Endodermal cell (in vitro differentiated cells): ENCODE results near the gene NPDC1. TPM values are rescaled to one million over a fixed set of nuclear protein-coding genes. Genes with fewer than 3 reads are reported as not detected.

ENCODE experiments used
- DNase-seq: peaks from one replicate; pipeline ENCODE4 v3.0.0-alpha.2; 2017
- H3K27ac ChIP-seq: 2 replicates; pipeline ENCODE4 v1.5.1; 2013; ENCODE audit warnings: mild to moderate bottlenecking, low read depth, low read length, moderate library complexity
- H3K27me3 ChIP-seq: 2 replicates; pipeline ENCODE4 v1.6.1; 2013; ENCODE audit warnings: mild to moderate bottlenecking, low read length, moderate library complexity; ENCODE audit not compliant: insufficient read depth, control insufficient read depth, poor library complexity, severe bottlenecking
- H3K36me3 ChIP-seq: 2 replicates; pipeline ENCODE4 v1.7.0; 2013; ENCODE audit warnings: mild to moderate bottlenecking, low read length, moderate library complexity; ENCODE audit not compliant: control insufficient read depth, insufficient read depth
- H3K4me1 ChIP-seq: one replicate; pipeline ENCODE4 v1.7.0; 2013; ENCODE audit warnings: low read length; ENCODE audit not compliant: control insufficient read depth, insufficient read depth
- H3K4me3 ChIP-seq: 2 replicates; pipeline ENCODE4 v1.5.1; 2013; ENCODE audit warnings: mild to moderate bottlenecking, low read length, moderate library complexity
- H3K9ac ChIP-seq: 2 replicates; pipeline ENCODE4 v1.6.1; 2013; ENCODE audit warnings: mild to moderate bottlenecking, low read length, moderate library complexity; ENCODE audit not compliant: poor library complexity, severe bottlenecking; ENCODE audit errors: extremely low read depth
- H3K9me3 ChIP-seq: 2 replicates; pipeline ENCODE4 v1.6.1; 2013; ENCODE audit warnings: mild to moderate bottlenecking, low read length, moderate library complexity; ENCODE audit not compliant: control insufficient read depth
- H3K27ac Mint-ChIP-seq: 2 replicates; pipeline ENCODE4 v1.8.0; 2020; ENCODE audit warnings: mixed read lengths
- H3K27me3 Mint-ChIP-seq: 2 replicates; pipeline ENCODE4 v1.8.0; 2021; ENCODE audit warnings: mild to moderate bottlenecking, mixed read lengths; ENCODE audit not compliant: insufficient read depth
- H3K36me3 Mint-ChIP-seq: 2 replicates; pipeline ENCODE4 v1.8.0; 2020; ENCODE audit warnings: low read depth, mixed read lengths
- H3K4me1 Mint-ChIP-seq: 2 replicates; pipeline ENCODE4 v1.8.0; 2020; ENCODE audit warnings: mixed read lengths
- H3K4me3 Mint-ChIP-seq: 2 replicates; pipeline ENCODE4 v1.8.0; 2020; ENCODE audit warnings: mild to moderate bottlenecking, moderate library complexity, mixed read lengths
- H3K9me3 Mint-ChIP-seq: 2 replicates; pipeline ENCODE4 v1.8.0; 2020; ENCODE audit warnings: mild to moderate bottlenecking, mixed read lengths
- CTCF ChIP-seq: fragments of 200-600 bp; sonication (generic); conservative IDR thresholded peaks from 2 replicates; pipeline ENCODE4 v1.5.0; 2021; ENCODE audit warnings: antibody characterized with exemption, mild to moderate bottlenecking
- WGBS, 2 experiments: methylation state at CpG; one replicate each; pipeline versions ENCODE4 v1.1.5 to v1.1.7; 2013; ENCODE audit warnings: missing lambda C conversion rate in 2 of 2, mixed read lengths in 1 of 2; ENCODE audit not compliant: insufficient coverage in 1 of 2, insufficient read length in 1 of 2; 5-methylcytosine and 5-hydroxymethylcytosine counted together
- total RNA-seq, 2 donors: library from RNA; stranded (reverse); fragmentation: NEBNext Ultra II Directional in 1 of 2; extraction: Animal tissue kit (Norgen Biotek cat#: 25700) in 1 of 2; gene quantifications; 2 replicates in 1 of 2; 3 replicates in 1 of 2; pipeline ENCODE4 v1.2.1, GENCODE V29; 2021

NPDC1 gene
- total RNA-seq, 2 donors from 2014 or later: 60.8 to 73.3 TPM

GRCh38 chr9:137074657-137075274 lies 28.8 kb upstream of the NPDC1 start:
- TF ChIP-seq CTCF: no peak
- no peaks in the 10 kb centered on the region for H3K9me3 Mint-ChIP-seq
- no peak overlapping the region for H3K4me3 ChIP-seq
- WGBS, 2 experiments: 82 to 87% methylated on average over 12 of the region's 12 CpGs
- no peak overlapping the region for H3K4me3 Mint-ChIP-seq
- H3K27ac ChIP-seq: no peak overlapping the region
- peaks cover 33% of the 10 kb centered on the region for H3K27me3 ChIP-seq
- no peaks in the 10 kb centered on the region for H3K4me1 ChIP-seq
- no peak for DNase-seq
- H3K27me3 Mint-ChIP-seq: peaks cover 42% of the 10 kb centered on the region
- no peak overlapping the region for H3K9ac ChIP-seq
- no peaks in the 10 kb centered on the region for H3K36me3 ChIP-seq
- H3K36me3 Mint-ChIP-seq: no peaks in the 10 kb centered on the region
- H3K27ac Mint-ChIP-seq: no peak overlapping the region
- H3K9me3 ChIP-seq: no peaks in the 10 kb centered on the region
- H3K4me1 Mint-ChIP-seq: peaks cover 4% of the 10 kb centered on the region

- no peak overlapping the region for H3K27ac Mint-ChIP-seq
- no peak for TF ChIP-seq CTCF
- no peak for DNase-seq
- no peaks in the 10 kb centered on the region for H3K9me3 ChIP-seq
- H3K4me3 Mint-ChIP-seq: no peak overlapping the region
- H3K36me3 Mint-ChIP-seq: no peaks in the 10 kb centered on the region
- no peaks in the 10 kb centered on the region for H3K9me3 Mint-ChIP-seq
- H3K4me3 ChIP-seq: no peak overlapping the region
- no peaks in the 10 kb centered on the region for H3K36me3 ChIP-seq
- H3K4me1 ChIP-seq: no peaks in the 10 kb centered on the region
- H3K9ac ChIP-seq: no peak overlapping the region
- 93% methylated on average over 8 of the region's 8 CpGs for WGBS, 2 experiments
- no peak overlapping the region for H3K27ac ChIP-seq
- H3K27me3 ChIP-seq: peaks cover 25% of the 10 kb centered on the region
- H3K4me1 Mint-ChIP-seq: peaks cover 4% of the 10 kb centered on the region
- H3K27me3 Mint-ChIP-seq: peaks cover 38% of the 10 kb centered on the region
Observed at GRCh38 chr9:137073992-137074399, 28.0 kb upstream of the NPDC1 start.

GRCh38 chr9:137071282-137071681 lies 25.3 kb upstream of the NPDC1 start:
- Mint-ChIP-seq H3K4me3 (peak overlapping the region; percentile 54), H3K27me3 (peaks cover 18% of the 10 kb centered on the region), H3K27ac (no peak overlapping the region), H3K9me3 (no peaks in the 10 kb centered on the region), H3K36me3 (no peaks in the 10 kb centered on the region), H3K4me1 (peaks cover 15% of the 10 kb centered on the region)
- Histone ChIP-seq H3K4me3 (peak overlapping the region; percentile 66), H3K4me1 (peaks cover 3% of the 10 kb centered on the region), H3K9ac (no peak overlapping the region), H3K27ac (peak overlapping the region; percentile 66), H3K36me3 (no peaks in the 10 kb centered on the region), H3K27me3 (peaks cover 3% of the 10 kb centered on the region), H3K9me3 (no peaks in the 10 kb centered on the region)
- DNase-seq: no peak
- 94 to 100% methylated on average over 2 of the region's 2 CpGs for WGBS, 2 experiments
- TF ChIP-seq CTCF: no peak
